ENCODE measurements around the gene FAM209B.

GRCh38 chr20:56488566-56488965 is 44.5 kb upstream of the FAM209B start:
- TF ChIP-seq CTCF (IDR thresholded peaks at IDR 0.05): no peak
- no peak for TF ChIP-seq POLR2A (IDR thresholded peaks at IDR 0.05)
